Large intestine (tissue), 3 donors: ENCODE measurements around the gene RBM28. TPM values are rescaled to one million over a fixed set of nuclear protein-coding genes. Genes with fewer than 3 reads are reported as not detected.
A peak's percentile ranks its signal among the peaks of the same experiment; 100 is the strongest.
"Not testable (repeated sequence)": the region's sequence is repeated elsewhere in the genome, so short reads cannot be mapped to it uniquely, and the experiment has no call there.

Experiments
- DNase-seq, 2 donors: peaks; one replicate each; pipeline versions ENCODE4 v3.0.0 to v3.0.0-alpha.2; 2013
- H3K27ac ChIP-seq: one replicate; pipeline ENCODE4 v1.5.1; 2013; ENCODE audit warnings: low read length
- H3K27me3 ChIP-seq: 2 replicates; pipeline ENCODE4 v1.6.1; 2013; ENCODE audit warnings: low read length; ENCODE audit not compliant: control insufficient read depth, insufficient read depth
- H3K36me3 ChIP-seq: 2 replicates; pipeline ENCODE4 v1.6.1; 2013; ENCODE audit warnings: low read length; ENCODE audit not compliant: control insufficient read depth, insufficient read depth
- H3K4me1 ChIP-seq: one replicate; pipeline ENCODE4 v1.6.1; 2013; ENCODE audit warnings: low read length; ENCODE audit not compliant: control insufficient read depth, insufficient read depth
- H3K4me3 ChIP-seq: one replicate; pipeline ENCODE4 v1.5.1; 2013; ENCODE audit warnings: low read length
- H3K9me3 ChIP-seq: one replicate; pipeline ENCODE4 v1.6.1; 2013; ENCODE audit warnings: mild to moderate bottlenecking, low read depth, low read length, moderate library complexity; ENCODE audit not compliant: control insufficient read depth
- WGBS: methylation state at CpG from one replicate; pipeline ENCODE4 v1.1.5; 2013; ENCODE audit warnings: low lambda C conversion rate; ENCODE audit not compliant: insufficient coverage; 5-methylcytosine and 5-hydroxymethylcytosine counted together
- polyA plus RNA-seq: library from polyadenylated mRNA; unstranded; fragments of 120-200 nt; gene quantifications from one replicate; pipeline ENCODE4 v1.2.1, GENCODE V29; 2013

The RBM28 gene
- polyA plus RNA-seq, 1 donor, result 25.3 TPM

GRCh38 chr7:128311013-128311412 lies 32.7 kb downstream of the RBM28 start:
- Histone ChIP-seq H3K4me3 (no peak overlapping the region), H3K27ac (no peak overlapping the region), H3K9me3 (no peaks in the 10 kb centered on the region), H3K4me1 (no peaks in the 10 kb centered on the region), H3K36me3 (peaks cover 76% of the 10 kb centered on the region), H3K27me3 (no peaks in the 10 kb centered on the region)
- no peak for DNase-seq
- WGBS, result no CpG with 5 or more reads among the region's 3 CpGs

- H3K9me3 ChIP-seq, result no peaks in the 10 kb centered on the region
- 100% methylated on average over 2 of the region's 5 CpGs for whole genome bisulfite sequencing
- H3K4me3 ChIP-seq, result no peak overlapping the region
- H3K36me3 ChIP-seq, result peaks cover 79% of the 10 kb centered on the region
- no peaks in the 10 kb centered on the region for H3K4me1 ChIP-seq
- H3K27me3 ChIP-seq, result no peaks in the 10 kb centered on the region
- no peak overlapping the region for H3K27ac ChIP-seq
- peak in 1 of 2 donors; percentile 13 for DNase-seq
Measured at GRCh38 chr7:128310499-128310898, 33.2 kb downstream of the RBM28 start.

- no CpG with 5 or more reads among the region's 5 CpGs for whole genome bisulfite sequencing
- Histone ChIP-seq H3K4me1 (no peaks in the 10 kb centered on the region), H3K27me3 (no peaks in the 10 kb centered on the region), H3K27ac (no peak overlapping the region), H3K9me3 (no peaks in the 10 kb centered on the region), H3K4me3 (no peak overlapping the region), H3K36me3 (peaks cover 78% of the 10 kb centered on the region)
- no peak for DNase-seq
Measured at GRCh38 chr7:128309976-128310375, 33.7 kb downstream of the RBM28 start.

- no peaks in the 10 kb centered on the region for H3K9me3 ChIP-seq
- H3K4me3 ChIP-seq, result no peak overlapping the region
- peaks cover 76% of the 10 kb centered on the region for H3K36me3 ChIP-seq
- no peak for DNase-seq
- no peaks in the 10 kb centered on the region for H3K4me1 ChIP-seq
- no CpG with 5 or more reads among the region's 6 CpGs for WGBS
- H3K27me3 ChIP-seq, result no peaks in the 10 kb centered on the region
- H3K27ac ChIP-seq, result no peak overlapping the region
Measured at GRCh38 chr7:128309124-128309523, 34.6 kb downstream of the RBM28 start.

GRCh38 chr7:128307061-128307460 lies 36.6 kb downstream of the RBM28 start:
- Histone ChIP-seq H3K27ac (no peak overlapping the region), H3K4me1 (no peaks in the 10 kb centered on the region), H3K27me3 (no peaks in the 10 kb centered on the region), H3K9me3 (no peaks in the 10 kb centered on the region), H3K36me3 (peaks cover 71% of the 10 kb centered on the region), H3K4me3 (no peak overlapping the region)
- no peak for DNase-seq
- WGBS, result 100% methylated on average over 1 of the region's 2 CpGs

- Histone ChIP-seq H3K36me3 (peaks cover 43% of the 10 kb centered on the region), H3K27me3 (no peaks in the 10 kb centered on the region), H3K9me3 (no peaks in the 10 kb centered on the region), H3K27ac (no peak overlapping the region), H3K4me1 (peaks cover under 1% of the 10 kb centered on the region), H3K4me3 (no peak overlapping the region)
- no peak for DNase-seq
- WGBS, result no CpG with 5 or more reads among the region's 1 CpG
Measured at GRCh38 chr7:128304212-128304611, 39.5 kb downstream of the RBM28 start.

- 60% methylated on average over 1 of the region's 5 CpGs for WGBS
- no peak for DNase-seq
- H3K36me3 ChIP-seq, result peaks cover 42% of the 10 kb centered on the region
- no peaks in the 10 kb centered on the region for H3K27me3 ChIP-seq
- H3K4me1 ChIP-seq, result peaks cover 4% of the 10 kb centered on the region
- no peaks in the 10 kb centered on the region for H3K9me3 ChIP-seq
- H3K27ac ChIP-seq, result no peak overlapping the region
- no peak overlapping the region for H3K4me3 ChIP-seq
Measured at GRCh38 chr7:128303643-128304042, 40.1 kb downstream of the RBM28 start.

GRCh38 chr7:128303133-128303532 lies 40.6 kb downstream of the RBM28 start:
- no CpG with 5 or more reads among the region's 2 CpGs for WGBS
- no peak overlapping the region for H3K4me3 ChIP-seq
- peaks cover 6% of the 10 kb centered on the region for H3K4me1 ChIP-seq
- no peaks in the 10 kb centered on the region for H3K27me3 ChIP-seq
- DNase-seq, result no peak
- no peak overlapping the region for H3K27ac ChIP-seq
- no peaks in the 10 kb centered on the region for H3K9me3 ChIP-seq
- peaks cover 38% of the 10 kb centered on the region for H3K36me3 ChIP-seq

GRCh38 chr7:128302139-128302538 lies 41.6 kb downstream of the RBM28 start:
- H3K9me3 ChIP-seq, result no peaks in the 10 kb centered on the region
- H3K36me3 ChIP-seq, result peaks cover 30% of the 10 kb centered on the region
- H3K27me3 ChIP-seq, result no peaks in the 10 kb centered on the region
- no peak overlapping the region for H3K4me3 ChIP-seq
- DNase-seq, result no peak
- no peak overlapping the region for H3K27ac ChIP-seq
- H3K4me1 ChIP-seq, result peaks cover 6% of the 10 kb centered on the region
- WGBS, result no CpG with 5 or more reads among the region's 10 CpGs

GRCh38 chr7:128299109-128299607 lies 44.5 kb downstream of the RBM28 start:
- H3K27ac ChIP-seq, result no peak overlapping the region
- peaks cover 6% of the 10 kb centered on the region for H3K4me1 ChIP-seq
- H3K27me3 ChIP-seq, result no peaks in the 10 kb centered on the region
- 60% methylated on average over 1 of the region's 7 CpGs for WGBS
- no peak overlapping the region for H3K4me3 ChIP-seq
- H3K36me3 ChIP-seq, result peaks cover 8% of the 10 kb centered on the region
- DNase-seq, result peak in 1 of 2 donors; percentile 17
- no peaks in the 10 kb centered on the region for H3K9me3 ChIP-seq

- no CpG with 5 or more reads among the region's 7 CpGs for WGBS
- H3K27me3 ChIP-seq, H3K27ac ChIP-seq, H3K4me1 ChIP-seq, H3K9me3 ChIP-seq, H3K4me3 ChIP-seq, H3K36me3 ChIP-seq: not testable (repeated sequence)
- DNase-seq, result peak in 1 of 2 donors; percentile 38
Measured at GRCh38 chr7:128298004-128298403, 45.7 kb downstream of the RBM28 start.
